ENCODE results near the gene UGT1A10. TPM values are rescaled to one million over a fixed set of nuclear protein-coding genes. Genes with fewer than 3 reads are reported as not detected.

The UGT1A10 gene
- total and polyA plus RNA-seq, 2 donors (not counting 1 experiment from before 2014, with no cell fraction given) = not detected

DNA sequence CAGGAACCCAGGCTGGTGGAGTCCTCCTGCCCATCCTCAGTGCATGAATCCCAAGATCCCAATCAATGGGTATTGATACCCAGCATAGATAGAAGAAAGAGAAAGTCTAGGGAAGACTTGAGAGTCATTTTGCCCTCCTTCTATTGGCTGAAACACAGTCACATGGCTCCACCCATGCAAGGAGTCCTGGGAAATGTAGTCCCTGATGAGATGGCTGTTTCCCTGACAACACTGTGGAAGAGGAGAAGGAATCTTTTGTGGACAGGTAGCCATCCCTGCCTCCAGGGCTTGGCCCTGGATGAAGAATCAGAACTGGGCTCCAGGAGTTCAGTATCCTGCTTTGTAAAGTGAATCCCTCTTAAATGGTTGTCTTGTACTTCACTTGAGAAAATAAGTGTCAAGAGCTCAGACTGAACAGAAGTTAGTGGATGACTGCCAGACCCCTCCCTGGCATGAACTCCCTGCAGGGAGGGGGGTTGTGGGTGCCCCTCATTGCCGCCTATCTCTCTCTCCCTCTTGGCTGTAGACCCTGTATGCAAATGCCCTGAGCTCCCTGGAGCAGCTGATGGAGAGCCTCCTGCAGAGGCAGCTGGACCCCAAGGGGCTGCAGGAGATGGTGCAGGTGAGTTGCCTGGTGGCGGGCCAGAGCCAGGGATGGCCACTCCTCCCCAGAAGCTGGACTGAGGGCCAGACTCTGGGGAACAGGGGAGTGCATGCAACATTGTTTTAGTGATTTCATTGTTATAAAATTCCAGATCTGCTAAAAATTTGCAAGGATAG, 178.0 kb downstream of the UGT1A10 start:
- 93% methylated on average over 2 of the region's 2 CpGs for WGBS (ENCODE audit: insufficient coverage)
- no peak overlapping the region for H3K4me3 ChIP-seq (ENCODE audit: control extremely low read depth in 1 of 5, extremely low read depth in 1 of 5, insufficient read depth in 1 of 5, low read depth in 2 of 5, low read length in 4 of 5)
- DNase-seq (no peak), ATAC-seq (ENCODE audit: low read depth) (no peak)
- H2AFZ ChIP-seq (ENCODE audit: insufficient read depth, low read depth, low read length, poor library complexity, severe bottlenecking) = no peak overlapping the region
- no peak overlapping the region for H3K27ac ChIP-seq (ENCODE audit: low read length in 2 of 2)
- H4K20me1 ChIP-seq (ENCODE audit: control insufficient read depth, insufficient read depth, low read length, poor library complexity, severe bottlenecking) = no peaks in the 10 kb centered on the region
- H3K27me3 ChIP-seq (replicated peaks in 1 of 4; ENCODE audit: control extremely low read depth in 1 of 4, control insufficient read depth in 3 of 4, insufficient read depth in 4 of 4, low read length in 3 of 4) = peaks cover 0 to 6% (median 0%) of the 10 kb centered on the region in 4 experiments
- Mint-ChIP-seq H3K4me1 (no peaks in the 10 kb centered on the region), H3K9me3 (ENCODE audit: insufficient read depth) (no peaks in the 10 kb centered on the region), H3K4me3 (no peak overlapping the region), H3K27ac (no peak overlapping the region), H3K27me3 (peaks cover 28% of the 10 kb centered on the region)
- POLR2A ChIA-PET = no interaction called here
- CTCF ChIA-PET = no interaction called here
- H3K9ac ChIP-seq (ENCODE audit: low read length) = no peak overlapping the region
- no peaks in the 10 kb centered on the region for H3K36me3 ChIP-seq (replicated peaks in 1 of 2; ENCODE audit: control extremely low read depth in 1 of 2, control insufficient read depth in 1 of 2, extremely low read depth in 1 of 2, insufficient read depth in 2 of 2, low read length in 1 of 2)
- intact Hi-C loops (cut with micrococcal nuclease) = no loop called here
- peaks cover 0 to 6% (median 0%) of the 10 kb centered on the region in 3 donors for H3K9me3 ChIP-seq (ENCODE audit: control extremely low read depth in 1 of 3, control insufficient read depth in 2 of 3, insufficient read depth in 1 of 3, low read length in 2 of 3)
- H3K4me1 ChIP-seq (ENCODE audit: control insufficient read depth in 2 of 2, insufficient read depth in 2 of 2, low read length in 2 of 2) = no peaks in the 10 kb centered on the region
- H3K4me2 ChIP-seq (replicated peaks; ENCODE audit: low read depth, low read length, poor library complexity, severe bottlenecking) = no peak overlapping the region
- TF ChIP-seq CTCF (IDR thresholded peaks at IDR 0.05) = no peak
- no peak for TF ChIP-seq EZH2 (IDR thresholded peaks at IDR 0.05; ENCODE audit: borderline replicate concordance, insufficient read depth, low read depth, low read length, poor library complexity, severe bottlenecking)
- no peaks in the 10 kb centered on the region for H3K79me2 ChIP-seq (ENCODE audit: control insufficient read depth, insufficient read depth, low read length)

- ChIA-PET POLR2A (no interaction called here), CTCF (no interaction called here)
- DNase-seq (no peak), ATAC-seq (ENCODE audit: low read depth) (no peak)
- no peak overlapping the region for H2AFZ ChIP-seq (ENCODE audit: insufficient read depth, low read depth, low read length, poor library complexity, severe bottlenecking)
- Mint-ChIP-seq H3K27ac (no peak overlapping the region), H3K4me1 (no peaks in the 10 kb centered on the region), H3K4me3 (no peak overlapping the region), H3K27me3 (peaks cover 18% of the 10 kb centered on the region), H3K9me3 (ENCODE audit: insufficient read depth) (no peaks in the 10 kb centered on the region)
- TF ChIP-seq EZH2 (IDR thresholded peaks at IDR 0.05; ENCODE audit: borderline replicate concordance, insufficient read depth, low read depth, low read length, poor library complexity, severe bottlenecking) = no peak
- TF ChIP-seq CTCF (IDR thresholded peaks at IDR 0.05) = no peak
- H3K27me3 ChIP-seq (replicated peaks in 1 of 4; ENCODE audit: control extremely low read depth in 1 of 4, control insufficient read depth in 3 of 4, insufficient read depth in 4 of 4, low read length in 3 of 4) = peaks cover 0 to 5% (median 0%) of the 10 kb centered on the region in 4 experiments
- no peaks in the 10 kb centered on the region for H4K20me1 ChIP-seq (ENCODE audit: control insufficient read depth, insufficient read depth, low read length, poor library complexity, severe bottlenecking)
- H3K27ac ChIP-seq (ENCODE audit: low read length in 2 of 2) = no peak overlapping the region
- H3K4me2 ChIP-seq (replicated peaks; ENCODE audit: low read depth, low read length, poor library complexity, severe bottlenecking) = no peak overlapping the region
- intact Hi-C loops (cut with micrococcal nuclease) = no loop called here
- H3K9ac ChIP-seq (ENCODE audit: low read length) = no peak overlapping the region
- H3K9me3 ChIP-seq (ENCODE audit: control extremely low read depth in 1 of 3, control insufficient read depth in 2 of 3, insufficient read depth in 1 of 3, low read length in 2 of 3) = peaks cover 0 to 6% (median 0%) of the 10 kb centered on the region in 3 donors
- no peak overlapping the region for H3K4me3 ChIP-seq (ENCODE audit: control extremely low read depth in 1 of 5, extremely low read depth in 1 of 5, insufficient read depth in 1 of 5, low read depth in 2 of 5, low read length in 4 of 5)
- H3K36me3 ChIP-seq (replicated peaks in 1 of 2; ENCODE audit: control extremely low read depth in 1 of 2, control insufficient read depth in 1 of 2, extremely low read depth in 1 of 2, insufficient read depth in 2 of 2, low read length in 1 of 2) = no peaks in the 10 kb centered on the region
- no peaks in the 10 kb centered on the region for H3K4me1 ChIP-seq (ENCODE audit: control insufficient read depth in 2 of 2, insufficient read depth in 2 of 2, low read length in 2 of 2)
- no peaks in the 10 kb centered on the region for H3K79me2 ChIP-seq (ENCODE audit: control insufficient read depth, insufficient read depth, low read length)
- WGBS (ENCODE audit: insufficient coverage) = no CpG with 5 or more reads among the region's 6 CpGs
Measured at GRCh38 chr2:233815861-233816260, 179.6 kb downstream of the UGT1A10 start.
